MM.1S (cell line): ENCODE measurements around the gene PTPN2.

Source experiments
- CTCF ChIP-seq: fragments of 300-600 bp; sonication (generic); IDR thresholded peaks from 2 replicates; pipeline ENCODE4 v1.5.1; 2016; ENCODE audit warnings: antibody characterized with exemption, low read length, mixed read lengths
- EZH2 ChIP-seq: fragments of 300-600 bp; sonication (generic); optimal IDR thresholded peaks from 2 replicates; pipeline ENCODE3; 2017; ENCODE audit warnings: low read depth, mild to moderate bottlenecking, antibody characterized with exemption, low read length, mixed read lengths

- peak; percentile 53 for TF ChIP-seq CTCF
- TF ChIP-seq EZH2 = no peak
Observed at GRCh38 chr18:12886498-12887126, 2.6 kb upstream of the PTPN2 start.
